Vagina (tissue), 2 donors: ENCODE measurements around the gene KRTAP20-4. TPM values are rescaled to one million over a fixed set of nuclear protein-coding genes. Genes with fewer than 3 reads are reported as not detected.

ENCODE experiments used
- DNase-seq, 2 donors: peaks; one replicate each; pipeline ENCODE4 v3.0.0-alpha.2; 2017; ENCODE audit errors: extremely low spot score in 2 of 2
- H3K27ac ChIP-seq: fragments of 200-600 bp; sonication (generic); one replicate; pipeline ENCODE4 v1.5.1; 2019
- H3K27me3 ChIP-seq: fragments of 200-600 bp; sonication (generic); one replicate; pipeline ENCODE4 v1.5.1; 2019
- H3K36me3 ChIP-seq, 2 donors: fragments of 200-600 bp; sonication (generic); one replicate each; pipeline ENCODE4 v1.5.1; 2017 to 2019
- H3K4me1 ChIP-seq: fragments of 200-600 bp; sonication (generic); one replicate; pipeline ENCODE4 v1.5.1; 2019
- H3K4me3 ChIP-seq, 2 donors: fragments of 200-600 bp; sonication (generic); 1 replicate in 1 of 2; 2 replicates in 1 of 2; pipeline ENCODE4 v1.5.1; 2016 to 2019
- H3K9me3 ChIP-seq: fragments of 200-600 bp; sonication (generic); one replicate; pipeline ENCODE4 v1.5.1; 2019
- POLR2A ChIP-seq, 2 donors: fragments of 450-650 bp; IDR thresholded peaks; one replicate each; pipeline ENCODE4 v1.6.1; 2017; ENCODE audit warnings: antibody characterized with exemption in 2 of 2, mild to moderate bottlenecking in 2 of 2, moderate library complexity in 2 of 2
- POLR2AphosphoS5 ChIP-seq, 2 donors: sonication (generic); formaldehyde crosslinking; IDR thresholded peaks; one replicate each; pipeline ENCODE4 v1.9.0; 2017; ENCODE audit warnings: antibody characterized with exemption in 2 of 2, mild to moderate bottlenecking in 2 of 2, low read depth in 1 of 2; ENCODE audit not compliant: insufficient read depth in 1 of 2
- intact Hi-C: fragments of 100-400 bp; cut with DNase I; formaldehyde crosslinking; loops from one replicate; pipeline ENCODE4 v1.15.1; 2023
- total RNA-seq: library from RNA; depleted of rRNA; stranded (reverse); fragments of >200 nt; gene quantifications from one replicate; pipeline ENCODE4 v1.2.3, GENCODE V29; 2016
- TF ChIP-seq, protein P1 (sequence below), 3 experiments: fragments of 450-650 bp in 2 of 3; fragments of 200-600 bp in 1 of 3; sonication (generic) in 1 of 3; IDR thresholded peaks; one replicate each; pipeline ENCODE4 v1.5.1; 2017 to 2019; ENCODE audit warnings: antibody characterized with exemption in 3 of 3, mild to moderate bottlenecking in 2 of 3, moderate library complexity in 2 of 3

The KRTAP20-4 gene
- total RNA-seq, 1 donor from 2014 or later: not detected

GRCh38 chr21:30590297-30590696 is 30.1 kb upstream of the KRTAP20-4 start, which contains the start of gene KRTAP22-2:
KRTAP22-2 (minus strand) TSS chr21:30590397.
- Histone ChIP-seq H3K9me3 (no peaks in the 10 kb centered on the region), H3K27ac (no peak within 1 kb of the TSS), H3K4me1 (no peaks in the 10 kb centered on the region), H3K36me3 (no peaks in the 10 kb centered on the region), H3K27me3 (no peaks in the 10 kb centered on the region), H3K4me3 (no peak within 1 kb of the TSS)
- intact Hi-C loops: no loop called here
- TF ChIP-seq POLR2A (IDR thresholded peaks at IDR 0.05): no peak
- TF ChIP-seq, protein P1, sequence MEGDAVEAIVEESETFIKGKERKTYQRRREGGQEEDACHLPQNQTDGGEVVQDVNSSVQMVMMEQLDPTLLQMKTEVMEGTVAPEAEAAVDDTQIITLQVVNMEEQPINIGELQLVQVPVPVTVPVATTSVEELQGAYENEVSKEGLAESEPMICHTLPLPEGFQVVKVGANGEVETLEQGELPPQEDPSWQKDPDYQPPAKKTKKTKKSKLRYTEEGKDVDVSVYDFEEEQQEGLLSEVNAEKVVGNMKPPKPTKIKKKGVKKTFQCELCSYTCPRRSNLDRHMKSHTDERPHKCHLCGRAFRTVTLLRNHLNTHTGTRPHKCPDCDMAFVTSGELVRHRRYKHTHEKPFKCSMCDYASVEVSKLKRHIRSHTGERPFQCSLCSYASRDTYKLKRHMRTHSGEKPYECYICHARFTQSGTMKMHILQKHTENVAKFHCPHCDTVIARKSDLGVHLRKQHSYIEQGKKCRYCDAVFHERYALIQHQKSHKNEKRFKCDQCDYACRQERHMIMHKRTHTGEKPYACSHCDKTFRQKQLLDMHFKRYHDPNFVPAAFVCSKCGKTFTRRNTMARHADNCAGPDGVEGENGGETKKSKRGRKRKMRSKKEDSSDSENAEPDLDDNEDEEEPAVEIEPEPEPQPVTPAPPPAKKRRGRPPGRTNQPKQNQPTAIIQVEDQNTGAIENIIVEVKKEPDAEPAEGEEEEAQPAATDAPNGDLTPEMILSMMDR (IDR thresholded peaks at IDR 0.05): no peak
- TF ChIP-seq POLR2AphosphoS5 (IDR thresholded peaks at IDR 0.05; ENCODE audit: insufficient read depth in 1 of 2, low read depth in 1 of 2): no peak
- no peak for DNase-seq

DNA sequence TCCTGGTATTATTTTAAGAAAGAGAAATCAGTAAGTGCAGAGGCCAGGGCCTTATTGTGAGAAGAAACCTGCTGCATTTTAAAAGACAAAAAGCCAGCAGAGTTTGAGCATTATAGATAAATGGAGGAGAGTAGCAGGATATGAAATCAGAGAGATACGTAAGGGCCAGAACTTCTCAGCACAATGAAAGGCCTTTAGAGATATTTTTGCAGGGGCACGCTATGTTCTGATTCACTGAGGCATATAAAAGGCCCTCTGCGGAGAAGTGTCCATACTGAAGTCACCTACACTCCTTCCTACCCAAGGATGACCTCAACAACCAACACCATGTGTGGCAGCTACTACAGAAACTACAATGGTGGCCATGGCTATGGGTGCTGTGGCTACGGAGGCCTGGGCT is 28.3 kb upstream of the KRTAP20-4 start, which contains the start of gene KRTAP6-3:
Gene KRTAP6-3, plus strand, starts transcription at position 301 of the 400 bp plus-strand sequence. Its CDS starts 6 bp downstream, at position 307.
- DNase-seq: no peak
- Histone ChIP-seq H3K27me3 (no peaks in the 10 kb centered on the region), H3K27ac (no peak within 1 kb of the TSS), H3K9me3 (no peaks in the 10 kb centered on the region), H3K4me1 (no peaks in the 10 kb centered on the region), H3K36me3 (no peaks in the 10 kb centered on the region), H3K4me3 (no peak within 1 kb of the TSS)
- intact Hi-C loops: no loop called here
- TF ChIP-seq POLR2AphosphoS5 (IDR thresholded peaks at IDR 0.05; ENCODE audit: insufficient read depth in 1 of 2, low read depth in 1 of 2) (no peak), POLR2A (IDR thresholded peaks at IDR 0.05) (no peak)
- TF ChIP-seq, protein P1 (IDR thresholded peaks at IDR 0.05): no peak

DNA sequence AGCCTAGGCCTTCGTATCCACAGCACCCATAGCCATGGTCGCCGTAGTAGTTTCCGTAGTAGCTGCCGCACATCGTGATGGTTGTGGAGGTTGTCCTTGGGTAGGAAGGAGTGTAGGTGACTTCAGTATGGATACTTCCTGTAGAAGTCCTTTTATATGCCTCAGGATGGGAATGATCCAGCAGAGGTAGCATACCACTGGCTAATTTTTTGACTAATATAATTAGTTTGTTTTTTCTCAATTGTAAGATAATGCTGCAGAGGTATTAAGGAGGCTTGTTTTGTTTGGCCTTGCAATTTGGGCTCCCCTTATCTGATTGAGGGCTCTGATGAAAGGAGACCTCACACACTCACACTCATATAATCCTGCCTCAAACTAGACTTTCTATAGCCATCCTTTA is 21.6 kb upstream of the KRTAP20-4 start, which contains the start of gene KRTAP6-2:
Gene KRTAP6-2, minus strand, starts transcription at position 101 of the 400 bp plus-strand sequence. Its CDS starts 28 bp downstream, at position 73.
- intact Hi-C loops: no loop called here
- TF ChIP-seq, protein P1 (IDR thresholded peaks at IDR 0.05): no peak
- no peak for TF ChIP-seq POLR2AphosphoS5 (IDR thresholded peaks at IDR 0.05; ENCODE audit: insufficient read depth in 1 of 2, low read depth in 1 of 2)
- TF ChIP-seq POLR2A (IDR thresholded peaks at IDR 0.05): no peak
- Histone ChIP-seq H3K9me3 (no peaks in the 10 kb centered on the region), H3K27ac (no peak within 1 kb of the TSS), H3K4me3 (no peak within 1 kb of the TSS), H3K4me1 (no peaks in the 10 kb centered on the region), H3K36me3 (no peaks in the 10 kb centered on the region), H3K27me3 (no peaks in the 10 kb centered on the region)
- DNase-seq: no peak

DNA sequence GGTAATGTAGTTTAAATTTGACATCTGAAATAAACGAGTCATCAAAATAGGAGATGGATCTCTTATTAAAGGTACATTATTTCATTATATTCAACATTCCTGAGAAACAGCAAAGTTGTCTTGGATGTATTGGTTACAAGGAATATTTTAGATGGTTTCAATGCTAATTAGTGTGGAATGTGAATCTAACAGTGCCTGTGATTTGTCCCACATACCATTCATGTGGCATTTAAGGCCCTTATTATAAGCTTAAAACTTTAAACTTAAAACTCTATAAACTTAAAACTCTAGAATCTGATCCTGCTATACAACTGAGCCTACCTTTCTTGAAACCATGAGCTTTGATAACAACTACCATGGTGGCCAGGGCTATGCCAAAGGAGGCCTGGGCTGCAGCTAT is 19.6 kb upstream of the KRTAP20-4 start, which contains the start of gene KRTAP22-1:
Gene KRTAP22-1, plus strand, starts transcription at position 301 of the 400 bp plus-strand sequence.
- no peaks in the 10 kb centered on the region for H3K27me3 ChIP-seq
- no peaks in the 10 kb centered on the region for H3K4me1 ChIP-seq
- H3K27ac ChIP-seq: no peak within 1 kb of the TSS
- intact Hi-C loops: no loop called here
- no peaks in the 10 kb centered on the region for H3K36me3 ChIP-seq
- H3K4me3 ChIP-seq: no peak within 1 kb of the TSS
- no peaks in the 10 kb centered on the region for H3K9me3 ChIP-seq
- no peak for DNase-seq
- TF ChIP-seq POLR2AphosphoS5 (IDR thresholded peaks at IDR 0.05; ENCODE audit: insufficient read depth in 1 of 2, low read depth in 1 of 2) (no peak), POLR2A (IDR thresholded peaks at IDR 0.05) (no peak)
- TF ChIP-seq, protein P1 (IDR thresholded peaks at IDR 0.05): no peak

DNA sequence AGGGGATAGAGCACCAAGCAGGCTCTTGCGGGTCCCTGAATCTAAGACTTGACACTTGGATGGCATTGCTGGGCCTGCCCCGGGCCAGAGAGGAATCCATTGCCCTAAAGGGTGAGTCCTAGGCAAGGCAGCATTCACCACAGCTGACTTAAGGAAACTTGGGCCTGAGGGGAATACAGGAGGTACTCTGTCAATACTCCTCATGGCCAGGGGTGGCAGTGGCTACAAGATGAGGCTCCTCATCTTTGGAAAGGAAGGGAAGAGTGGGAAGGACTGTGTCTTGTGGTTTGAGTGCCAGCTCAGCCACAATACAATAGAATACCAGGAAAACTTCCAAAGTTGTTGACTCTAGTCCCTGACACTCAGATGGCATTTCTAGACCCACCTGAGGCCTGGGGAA is 14.5 kb upstream of the KRTAP20-4 start:
- TF ChIP-seq, protein P1 (IDR thresholded peaks at IDR 0.05): no peak
- TF ChIP-seq POLR2AphosphoS5 (IDR thresholded peaks at IDR 0.05; ENCODE audit: insufficient read depth in 1 of 2, low read depth in 1 of 2): no peak
- TF ChIP-seq POLR2A (IDR thresholded peaks at IDR 0.05): no peak
- H3K4me3 ChIP-seq: no peak overlapping the region
- H3K27me3 ChIP-seq: no peaks in the 10 kb centered on the region
- intact Hi-C loops: no loop called here
- H3K4me1 ChIP-seq: no peaks in the 10 kb centered on the region
- H3K36me3 ChIP-seq: no peaks in the 10 kb centered on the region
- DNase-seq: no peak
- H3K27ac ChIP-seq: no peak overlapping the region
- no peaks in the 10 kb centered on the region for H3K9me3 ChIP-seq
